HEK293T (cell line): ENCODE measurements around the gene COLEC12.
"Not testable (repeated sequence)": the region's sequence is repeated elsewhere in the genome, so short reads cannot be mapped to it uniquely, and the experiment has no call there.

ENCODE experiments used
- CTCF ChIA-PET: fragments of 350-600 bp; formaldehyde crosslinking; extraction: SDS; loops from one replicate; lab custom pipeline; 2021; ENCODE audit warnings: antibody characterized with exemption, inconsistent platforms; lab: Yijun Ruan, JAX
- POLR2A ChIA-PET: fragments of 350-600 bp; formaldehyde crosslinking; extraction: SDS; loops from one replicate; lab custom pipeline; 2020; ENCODE audit warnings: antibody characterized with exemption, inconsistent platforms; lab: Yijun Ruan, JAX
- DNase-seq: peaks from one replicate; pipeline ENCODE4 v3.0.0; 2012; ENCODE audit warnings: mixed read lengths; ENCODE audit errors: extremely low spot score
- ARNT ChIP-seq: fragments of 450-650 bp; IDR thresholded peaks from 2 replicates; pipeline ENCODE4 v1.6.1; 2017; ENCODE audit warnings: mild to moderate bottlenecking
- BHLHE40 ChIP-seq: fragments of 450-650 bp; IDR thresholded peaks from 2 replicates; pipeline ENCODE4 v1.6.1; 2016; ENCODE audit warnings: mild to moderate bottlenecking, moderate library complexity, borderline replicate concordance
- CTBP1 ChIP-seq: fragments of 450-650 bp; IDR thresholded peaks from 2 replicates; pipeline ENCODE4 v1.6.1; 2016; ENCODE audit warnings: borderline replicate concordance
- ELF4 ChIP-seq: fragments of 450-650 bp; IDR thresholded peaks from 2 replicates; pipeline ENCODE4 v1.6.1; 2017; ENCODE audit warnings: antibody characterized with exemption
- FOXA1 ChIP-seq: fragments of 450-650 bp; IDR thresholded peaks from 2 replicates; pipeline ENCODE4 v1.6.1; 2016; ENCODE audit warnings: mild to moderate bottlenecking
- FOXK2 ChIP-seq: fragments of 450-650 bp; IDR thresholded peaks from 2 replicates; pipeline ENCODE4 v1.6.1; 2016; ENCODE audit warnings: mild to moderate bottlenecking
- FOXM1 ChIP-seq: fragments of 450-650 bp; IDR thresholded peaks from 2 replicates; pipeline ENCODE4 v1.6.1; 2017; ENCODE audit warnings: mild to moderate bottlenecking, borderline replicate concordance
- HDGF ChIP-seq: fragments of 450-650 bp; IDR thresholded peaks from 2 replicates; pipeline ENCODE4 v1.6.1; 2017; ENCODE audit warnings: antibody characterized with exemption, borderline replicate concordance
- L3MBTL2 ChIP-seq: fragments of 450-650 bp; conservative IDR thresholded peaks from 2 replicates; pipeline ENCODE4 v1.6.1; 2016; ENCODE audit warnings: mild to moderate bottlenecking
- LEF1 ChIP-seq: fragments of 450-650 bp; IDR thresholded peaks from 2 replicates; pipeline ENCODE4 v1.6.1; 2017; ENCODE audit warnings: mild to moderate bottlenecking, borderline replicate concordance
- NFRKB ChIP-seq: fragments of 450-650 bp; IDR thresholded peaks from 2 replicates; pipeline ENCODE4 v1.6.1; 2016; ENCODE audit warnings: mild to moderate bottlenecking, moderate library complexity
- SP1 ChIP-seq: fragments of 450-650 bp; IDR thresholded peaks from 2 replicates; pipeline ENCODE4 v1.6.1; 2017
- SUZ12 ChIP-seq: fragments of 450-650 bp; IDR thresholded peaks from 2 replicates; pipeline ENCODE4 v1.6.1; 2016; ENCODE audit warnings: mild to moderate bottlenecking
- TARDBP ChIP-seq: fragments of 450-650 bp; IDR thresholded peaks from 2 replicates; pipeline ENCODE4 v1.6.1; 2016
- ZNF384 ChIP-seq: fragments of 450-650 bp; IDR thresholded peaks from 2 replicates; pipeline ENCODE4 v1.6.1; 2016
- TF ChIP-seq, protein P1 (sequence below): fragments of 450-650 bp; IDR thresholded peaks from 2 replicates; pipeline ENCODE4 v1.6.1; 2016

COLEC12 gene

DNA sequence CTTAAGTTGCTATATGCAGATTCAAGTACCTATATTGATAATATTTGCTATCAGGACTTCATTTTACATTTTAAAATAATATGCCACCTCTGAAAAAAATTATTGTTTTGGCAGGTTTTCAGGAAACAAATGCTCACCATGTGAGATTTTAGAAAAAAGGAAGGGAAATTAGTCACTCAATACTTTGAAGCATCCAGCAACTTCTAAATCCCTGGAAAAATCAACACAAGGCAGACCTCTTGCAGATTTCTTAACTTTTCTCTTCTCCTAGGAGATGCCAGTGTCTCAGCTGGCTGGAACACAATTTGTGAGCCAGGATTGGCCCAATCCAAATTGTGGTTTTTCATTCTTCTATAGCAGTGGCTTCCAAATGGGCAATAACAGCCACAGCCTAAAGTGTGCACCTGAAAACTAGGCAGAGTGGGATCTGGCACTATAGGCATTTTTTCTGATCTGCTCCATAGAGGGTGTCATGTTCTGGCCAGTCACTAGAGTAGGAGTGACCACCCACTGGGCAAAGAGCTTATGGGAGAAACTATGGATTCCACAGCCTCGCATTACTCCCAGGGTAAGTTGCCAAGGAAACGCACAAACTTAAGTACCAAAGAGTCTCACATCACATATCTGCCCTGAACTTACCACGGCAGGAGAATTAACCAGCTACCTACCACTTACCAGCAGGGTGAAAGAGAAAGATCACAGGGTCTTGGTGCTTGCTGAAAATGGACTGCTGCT lies 204.6 kb downstream of the COLEC12 start:
- ChIA-PET CTCF (no interaction called here), POLR2A (no interaction called here)
- no peak for DNase-seq
- TF ChIP-seq L3MBTL2 (no peak), FOXK2 (no peak), HDGF (no peak), CTBP1 (no peak), LEF1 (no peak), FOXM1 (no peak), ARNT (no peak)

- POLR2A ChIA-PET, result no interaction called here
- DNase-seq, result no peak
- CTCF ChIA-PET, result interaction anchor here (1.4 kb wide), 1 partner anchor 9 kb away, joined by 4 read pairs; no protein-coding TSS in a partner anchor
- TF ChIP-seq ELF4 (no peak), LEF1 (no peak), FOXM1 (no peak), FOXK2 (no peak), BHLHE40 (no peak)
These were observed 205.9 kb downstream of the COLEC12 start for GRCh38 chr18:294566-294965.

DNA sequence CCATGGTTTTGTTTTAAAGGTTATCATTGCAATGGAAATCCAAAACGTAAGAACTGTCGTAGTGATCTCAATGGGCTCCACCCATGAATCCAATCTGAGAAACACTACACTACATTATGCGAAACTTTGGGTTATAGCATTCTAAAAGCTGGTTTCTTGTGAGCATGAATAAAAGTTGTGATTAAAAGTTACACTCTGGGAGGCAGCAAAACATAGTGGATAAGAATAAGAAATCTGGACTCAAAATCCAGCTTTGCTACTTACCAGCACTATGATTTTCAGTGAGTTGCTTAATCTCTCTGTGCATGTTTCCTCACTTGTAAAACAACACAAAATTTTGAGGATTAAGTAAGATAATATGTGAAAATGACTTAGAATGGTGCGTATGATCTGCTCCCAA lies 207.0 kb downstream of the COLEC12 start:
- ChIA-PET POLR2A (no interaction called here), CTCF (interaction anchor here (1.4 kb wide), 1 partner anchor 10 kb away, joined by 4 read pairs; no protein-coding TSS in a partner anchor)
- no peak for DNase-seq
- TF ChIP-seq SUZ12 (no peak), HDGF (no peak), FOXM1 (no peak), TARDBP (no peak)
- TF ChIP-seq, protein P1, sequence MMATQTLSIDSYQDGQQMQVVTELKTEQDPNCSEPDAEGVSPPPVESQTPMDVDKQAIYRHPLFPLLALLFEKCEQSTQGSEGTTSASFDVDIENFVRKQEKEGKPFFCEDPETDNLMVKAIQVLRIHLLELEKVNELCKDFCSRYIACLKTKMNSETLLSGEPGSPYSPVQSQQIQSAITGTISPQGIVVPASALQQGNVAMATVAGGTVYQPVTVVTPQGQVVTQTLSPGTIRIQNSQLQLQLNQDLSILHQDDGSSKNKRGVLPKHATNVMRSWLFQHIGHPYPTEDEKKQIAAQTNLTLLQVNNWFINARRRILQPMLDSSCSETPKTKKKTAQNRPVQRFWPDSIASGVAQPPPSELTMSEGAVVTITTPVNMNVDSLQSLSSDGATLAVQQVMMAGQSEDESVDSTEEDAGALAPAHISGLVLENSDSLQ, result no peak

- no peak for DNase-seq
- CTCF ChIA-PET, result interaction anchor here (0.6 kb wide), 1 partner anchor 14 kb away, joined by 3 read pairs; no protein-coding TSS in a partner anchor
- TF ChIP-seq LEF1 (no peak), FOXM1 (no peak), ELF4 (no peak), CTBP1 (no peak), SP1 (no peak), L3MBTL2 (no peak), FOXK2 (no peak), FOXA1 (no peak), SUZ12 (no peak), NFRKB (no peak), HDGF (no peak), ARNT (no peak), TARDBP (no peak), BHLHE40 (no peak)
- TF ChIP-seq, protein P1, result no peak
- POLR2A ChIA-PET, result no interaction called here
These were observed 208.2 kb downstream of the COLEC12 start for GRCh38 chr18:292271-292670.

DNA sequence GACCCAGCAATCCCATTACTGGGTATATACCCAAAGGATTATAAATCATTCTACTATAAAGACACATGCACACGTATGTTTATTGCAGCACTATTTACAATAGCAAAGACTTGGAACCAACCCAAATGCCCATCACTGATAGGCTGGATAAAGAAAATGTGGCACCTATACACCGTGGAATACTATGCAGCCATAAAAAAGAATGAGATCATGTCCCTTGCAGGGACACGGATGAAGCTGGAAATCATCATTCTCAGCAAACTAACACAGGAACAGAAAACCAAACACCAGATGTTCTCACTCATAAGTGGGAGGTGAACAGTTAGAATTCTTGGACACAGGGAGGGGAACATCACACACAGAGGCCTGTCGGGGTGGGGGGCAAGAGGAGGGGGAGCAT lies 210.5 kb downstream of the COLEC12 start:
- POLR2A ChIA-PET, DNase-seq: not testable (repeated sequence)
- CTCF ChIA-PET, result interaction anchor here (0.7 kb wide), 1 partner anchor 13 kb away, joined by 4 read pairs; no protein-coding TSS in a partner anchor

GRCh38 chr18:289026-289425 lies 211.5 kb downstream of the COLEC12 start:
- CTCF ChIA-PET, result no interaction called here
- TF ChIP-seq CTBP1, result no peak
- no peak for DNase-seq
- POLR2A ChIA-PET, result no interaction called here

DNA sequence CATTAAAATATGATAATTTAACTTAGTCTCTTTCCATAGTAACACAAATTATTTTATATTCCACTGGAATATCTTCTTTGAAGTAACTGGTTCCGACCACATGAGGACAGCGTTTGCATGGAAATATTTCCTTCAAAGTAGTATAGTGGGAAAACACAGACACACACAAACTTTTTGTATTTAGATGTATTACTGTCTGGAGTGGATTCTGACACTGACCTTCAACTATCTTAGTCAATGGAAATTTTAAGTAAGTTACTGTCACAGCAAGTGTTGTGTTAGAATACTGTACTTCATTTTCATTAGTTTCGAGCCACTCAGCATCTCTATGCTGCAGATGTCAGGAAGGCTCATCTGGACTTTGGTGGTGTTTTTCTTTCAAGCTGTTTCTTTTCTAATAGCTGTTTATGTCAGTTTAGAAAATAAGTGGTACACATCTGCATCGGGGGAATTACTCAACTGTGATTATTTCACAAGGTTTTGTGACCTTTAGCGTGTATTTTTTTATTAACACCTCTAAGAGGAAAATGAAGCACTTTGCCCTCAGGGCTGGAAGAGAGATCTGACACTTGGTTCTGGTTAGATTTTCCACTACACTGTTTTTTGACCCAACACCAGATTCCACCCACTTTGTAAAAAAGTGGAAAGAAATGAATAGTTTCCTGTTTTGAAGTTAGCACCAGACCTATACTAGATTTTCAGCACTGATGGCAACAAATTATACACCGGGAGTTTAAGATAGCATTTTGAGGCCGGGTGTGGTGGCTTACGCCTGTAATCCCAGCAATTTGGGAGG lies 213.8 kb downstream of the COLEC12 start:
- ChIA-PET CTCF (no interaction called here), POLR2A (no interaction called here)
- TF ChIP-seq ZNF384 (no peak), BHLHE40 (no peak), NFRKB (no peak), FOXK2 (no peak), L3MBTL2 (no peak)
- no peak for DNase-seq

- ChIA-PET CTCF (no interaction called here), POLR2A (no interaction called here)
- no peak for DNase-seq
- TF ChIP-seq NFRKB, result no peak
- no peak for TF ChIP-seq L3MBTL2
- TF ChIP-seq SUZ12, result no peak
- no peak for TF ChIP-seq FOXK2
- TF ChIP-seq SP1, result no peak
- no peak for TF ChIP-seq TARDBP
- no peak for TF ChIP-seq BHLHE40
- TF ChIP-seq FOXA1, result no peak
- TF ChIP-seq, protein P1, result no peak
- TF ChIP-seq ELF4, result no peak
- TF ChIP-seq ARNT, result no peak
- TF ChIP-seq LEF1, result no peak
- no peak for TF ChIP-seq HDGF
These were observed 214.7 kb downstream of the COLEC12 start for GRCh38 chr18:285817-286216.
